IMR-90 (cell line): ENCODE measurements around the gene ZSCAN9.

ENCODE experiments used
- NFE2L2 ChIP-seq: fragments of 150-350 bp; IDR thresholded peaks from 2 replicates; pipeline ENCODE4 v1.6.1; 2016; ENCODE audit warnings: low read depth, mild to moderate bottlenecking, low read length
- RAD21 ChIP-seq: IDR thresholded peaks from 2 replicates; pipeline ENCODE4 v1.6.1; 2012; ENCODE audit warnings: low read length, improper control_type of control experiment
- TF ChIP-seq, protein P1 (sequence below): conservative IDR thresholded peaks from 2 replicates; pipeline ENCODE4 v1.5.1; 2012; ENCODE audit warnings: mild to moderate bottlenecking, low read depth, low read length, improper control_type of control experiment

DNA sequence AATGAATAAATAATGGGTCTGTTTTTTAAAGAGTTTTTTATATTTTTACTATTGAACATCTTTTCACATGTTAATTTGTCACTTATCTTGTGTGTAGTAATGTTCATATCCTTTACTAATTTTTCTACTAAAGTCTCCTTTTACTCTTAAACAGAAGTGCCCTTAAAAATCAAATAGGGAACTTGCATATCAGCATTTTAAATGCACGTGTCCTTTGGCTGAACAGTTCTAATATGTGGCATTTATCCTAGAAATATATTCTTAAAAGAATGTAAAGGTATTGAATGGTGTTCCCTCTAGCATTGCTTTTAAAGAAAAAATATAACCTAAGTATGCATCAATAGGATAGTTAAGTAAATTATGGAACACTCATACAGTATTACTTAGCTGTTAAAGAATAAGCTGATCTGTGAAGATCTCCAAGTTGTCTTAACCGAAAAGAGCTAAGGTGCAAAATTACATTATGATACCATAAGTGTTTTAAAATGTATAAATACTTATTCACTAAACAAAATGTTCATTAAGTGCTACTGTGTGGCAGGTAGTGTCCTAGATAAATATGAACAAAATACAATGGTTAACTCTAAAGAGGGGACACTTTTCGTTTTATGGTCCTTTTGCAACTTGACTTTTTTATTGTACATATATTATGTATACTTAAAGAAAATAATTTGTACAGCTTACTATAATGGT, 55.7 kb downstream of the ZSCAN9 start:
- TF ChIP-seq RAD21 (no peak), NFE2L2 (no peak)
- TF ChIP-seq, protein P1, sequence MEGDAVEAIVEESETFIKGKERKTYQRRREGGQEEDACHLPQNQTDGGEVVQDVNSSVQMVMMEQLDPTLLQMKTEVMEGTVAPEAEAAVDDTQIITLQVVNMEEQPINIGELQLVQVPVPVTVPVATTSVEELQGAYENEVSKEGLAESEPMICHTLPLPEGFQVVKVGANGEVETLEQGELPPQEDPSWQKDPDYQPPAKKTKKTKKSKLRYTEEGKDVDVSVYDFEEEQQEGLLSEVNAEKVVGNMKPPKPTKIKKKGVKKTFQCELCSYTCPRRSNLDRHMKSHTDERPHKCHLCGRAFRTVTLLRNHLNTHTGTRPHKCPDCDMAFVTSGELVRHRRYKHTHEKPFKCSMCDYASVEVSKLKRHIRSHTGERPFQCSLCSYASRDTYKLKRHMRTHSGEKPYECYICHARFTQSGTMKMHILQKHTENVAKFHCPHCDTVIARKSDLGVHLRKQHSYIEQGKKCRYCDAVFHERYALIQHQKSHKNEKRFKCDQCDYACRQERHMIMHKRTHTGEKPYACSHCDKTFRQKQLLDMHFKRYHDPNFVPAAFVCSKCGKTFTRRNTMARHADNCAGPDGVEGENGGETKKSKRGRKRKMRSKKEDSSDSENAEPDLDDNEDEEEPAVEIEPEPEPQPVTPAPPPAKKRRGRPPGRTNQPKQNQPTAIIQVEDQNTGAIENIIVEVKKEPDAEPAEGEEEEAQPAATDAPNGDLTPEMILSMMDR = no peak
